GM23338 (cell line): ENCODE measurements around the gene NCCRP1. TPM values are rescaled to one million over a fixed set of nuclear protein-coding genes. Genes with fewer than 3 reads are reported as not detected.

ENCODE experiments used
- ATAC-seq: fragments of 200-7000 bp; cut with Tn5 transposase; 3 replicates; pipeline ENCODE4 v1.9.1; 2020
- DNase-seq: peaks from one replicate; pipeline ENCODE4 v3.0.0-alpha.2; 2015; ENCODE audit warnings: low spot score
- H2AFZ ChIP-seq: fragments of 200-600 bp; sonication (generic); 2 replicates; pipeline ENCODE4 v1.8.0; 2016; ENCODE audit warnings: antibody characterized with exemption, mild to moderate bottlenecking, moderate library complexity
- H3F3A ChIP-seq: fragments of 200-600 bp; sonication (generic); replicated peaks from 2 replicates; pipeline ENCODE4 v1.8.0; 2017; ENCODE audit warnings: antibody characterized with exemption, mixed run types, low read depth
- H3K27ac ChIP-seq: fragments of 200-600 bp; sonication (generic); 2 replicates; pipeline ENCODE4 v1.6.1; 2016; ENCODE audit warnings: low read depth
- H3K27me3 ChIP-seq: fragments of 200-600 bp; sonication (generic); 2 replicates; pipeline ENCODE4 v1.8.0; 2016; ENCODE audit warnings: mild to moderate bottlenecking, mixed run types, moderate library complexity; ENCODE audit not compliant: insufficient read depth
- H3K36me3 ChIP-seq: fragments of 200-600 bp; sonication (generic); 2 replicates; pipeline ENCODE4 v1.8.0; 2016; ENCODE audit warnings: mild to moderate bottlenecking; ENCODE audit not compliant: insufficient read depth
- H3K4me1 ChIP-seq: fragments of 200-600 bp; sonication (generic); 2 replicates; pipeline ENCODE4 v1.8.0; 2016; ENCODE audit warnings: mild to moderate bottlenecking, moderate library complexity; ENCODE audit not compliant: insufficient read depth
- H3K4me2 ChIP-seq: fragments of 200-600 bp; sonication (generic); 2 replicates; pipeline ENCODE4 v1.7.1; 2017; ENCODE audit warnings: mixed run types
- H3K4me3 ChIP-seq: fragments of 200-600 bp; sonication (generic); 2 replicates; pipeline ENCODE4 v1.6.1; 2016; ENCODE audit warnings: mixed run types
- H3K79me2 ChIP-seq: fragments of 200-600 bp; sonication (generic); replicated peaks from 2 replicates; pipeline ENCODE4 v1.8.0; 2017; ENCODE audit warnings: mild to moderate bottlenecking; ENCODE audit not compliant: insufficient read depth
- H3K9me2 ChIP-seq: fragments of 200-600 bp; sonication (generic); 2 replicates; pipeline ENCODE4 v1.8.0; 2017; ENCODE audit not compliant: insufficient read depth
- H4K20me1 ChIP-seq: fragments of 200-600 bp; sonication (generic); replicated peaks from 2 replicates; pipeline ENCODE4 v1.8.0; 2017; ENCODE audit warnings: mild to moderate bottlenecking; ENCODE audit not compliant: insufficient read depth
- H3K27ac Mint-ChIP-seq: 2 replicates; pipeline ENCODE4 v1.8.0; 2020; ENCODE audit warnings: inconsistent platforms, mild to moderate bottlenecking, moderate library complexity, mixed read lengths
- H3K27me3 Mint-ChIP-seq: 3 replicates; pipeline ENCODE4 v1.8.0; 2022; ENCODE audit warnings: low read depth, mild to moderate bottlenecking, moderate library complexity, mixed read lengths, inconsistent platforms; ENCODE audit not compliant: insufficient read depth, poor library complexity
- H3K36me3 Mint-ChIP-seq: 3 replicates; pipeline ENCODE4 v1.8.0; 2021; ENCODE audit warnings: low read depth, mild to moderate bottlenecking, inconsistent platforms, moderate library complexity, mixed read lengths
- H3K4me1 Mint-ChIP-seq: 3 replicates; pipeline ENCODE4 v1.8.0; 2020; ENCODE audit warnings: mild to moderate bottlenecking, inconsistent platforms, mixed read lengths
- H3K4me3 Mint-ChIP-seq: 3 replicates; pipeline ENCODE4 v1.8.0; 2021; ENCODE audit warnings: moderate library complexity, mild to moderate bottlenecking, inconsistent platforms, mixed read lengths
- H3K9me3 Mint-ChIP-seq: 3 replicates; pipeline ENCODE4 v1.8.0; 2020; ENCODE audit warnings: moderate library complexity, mild to moderate bottlenecking, inconsistent platforms, mixed read lengths
- CREB1 ChIP-seq: fragments of 250-450 bp; sonication (Bioruptor Pico); IDR thresholded peaks from 2 replicates; pipeline ENCODE4 v1.5.0; 2020; ENCODE audit warnings: low read depth, mild to moderate bottlenecking, moderate library complexity
- CTCF ChIP-seq, 2 experiments: fragments of 200-600 bp in 1 of 2; sonication (generic) in 1 of 2; conservative IDR thresholded peaks; 2 replicates each; pipeline versions ENCODE4 v1.5.1 to v1.6.1; 2016 to 2017; ENCODE audit warnings: antibody characterized with exemption in 2 of 2, low read depth in 2 of 2, mild to moderate bottlenecking in 2 of 2, moderate library complexity in 1 of 2
- ETS1 ChIP-seq: IDR thresholded peaks from 2 replicates; pipeline ENCODE4 v1.6.1; 2016; ENCODE audit warnings: antibody characterized with exemption
- EZH2 ChIP-seq: fragments of 200-600 bp; sonication (generic); IDR thresholded peaks from one replicate; pipeline ENCODE4 v1.8.0; 2017; ENCODE audit warnings: antibody characterized with exemption, mild to moderate bottlenecking, low read depth; ENCODE audit not compliant: unreplicated experiment
- EZH2phosphoT487 ChIP-seq: fragments of 200-600 bp; sonication (generic); IDR thresholded peaks from one replicate; pipeline ENCODE4 v1.8.1; 2018; ENCODE audit warnings: antibody characterized with exemption; ENCODE audit not compliant: unreplicated experiment
- JUNB ChIP-seq: IDR thresholded peaks from one replicate; pipeline ENCODE4 v1.6.1; 2016; ENCODE audit warnings: antibody characterized with exemption; ENCODE audit not compliant: unreplicated experiment
- NANOG ChIP-seq: IDR thresholded peaks from 2 replicates; pipeline ENCODE4 v1.6.1; 2016; ENCODE audit warnings: antibody characterized with exemption, borderline replicate concordance
- POLR2AphosphoS5 ChIP-seq: IDR thresholded peaks from 2 replicates; pipeline ENCODE4 v1.6.1; 2016; ENCODE audit warnings: antibody characterized with exemption, low read depth
- REST ChIP-seq: IDR thresholded peaks from one replicate; pipeline ENCODE4 v1.6.1; 2018; ENCODE audit warnings: antibody characterized with exemption; ENCODE audit not compliant: unreplicated experiment
- STAT1 ChIP-seq: IDR thresholded peaks from one replicate; pipeline ENCODE4 v1.6.1; 2016; ENCODE audit warnings: antibody characterized with exemption; ENCODE audit not compliant: unreplicated experiment
- ZNF114 ChIP-seq: fragments of 250-450 bp; sonication (Bioruptor Pico); IDR thresholded peaks from 2 replicates; pipeline ENCODE4 v1.5.0; 2020; ENCODE audit warnings: mild to moderate bottlenecking, moderate library complexity
- ZNF331 ChIP-seq: fragments of 250-450 bp; sonication (Bioruptor Pico); IDR thresholded peaks from 2 replicates; pipeline ENCODE4 v1.5.0; 2020; ENCODE audit warnings: low read depth, mild to moderate bottlenecking, moderate library complexity
- ZNF462 ChIP-seq: fragments of 250-450 bp; sonication (Bioruptor Pico); IDR thresholded peaks from 2 replicates; pipeline ENCODE4 v1.5.0; 2020; ENCODE audit warnings: mild to moderate bottlenecking, moderate library complexity
- polyA plus RNA-seq: library from polyadenylated mRNA; unstranded; fragments of >200 nt; fragmentation: Nextera tagmentation; extraction: Ambion mirVana; gene quantifications from 2 replicates; pipeline ENCODE4 v1.2.1, GENCODE V29; 2016
- total RNA-seq: library from RNA; depleted of rRNA; stranded (reverse); fragments of >200 nt; shearing (Covaris generic); gene quantifications from 2 replicates; pipeline ENCODE4 v1.2.3, GENCODE V29; 2014

NCCRP1 gene
- total and polyA plus RNA-seq, 2 experiments from 2014 or later: 3.6 to 6.2 TPM

- DNase-seq (no peak), ATAC-seq (no peak)
- no peaks in the 10 kb centered on the region for H3K36me3 ChIP-seq
- H3K9me3 Mint-ChIP-seq: peaks cover 6% of the 10 kb centered on the region; the same call in 2 of the 3 replicates
- no peak overlapping the region for H3K4me2 ChIP-seq
- no peaks in the 10 kb centered on the region for H3K27me3 ChIP-seq
- peaks cover 10% of the 10 kb centered on the region for H3K36me3 Mint-ChIP-seq
- peaks cover 6% of the 10 kb centered on the region for H3K27me3 Mint-ChIP-seq
- H3K4me1 Mint-ChIP-seq: peaks cover 50% of the 10 kb centered on the region
- H3K27ac Mint-ChIP-seq: peak overlapping the region; percentile 10; the same call in 1 of the 2 replicates
- no peak for TF ChIP-seq NANOG
- no peak for TF ChIP-seq EZH2phosphoT487
- no peak for TF ChIP-seq ZNF462 (CRISPR knock-in tag)
- no peak for TF ChIP-seq EZH2
- no peak for TF ChIP-seq ETS1
- no peak for TF ChIP-seq ZNF114 (CRISPR knock-in tag)
- no peak for TF ChIP-seq REST
- TF ChIP-seq CREB1 (CRISPR knock-in tag): no peak
- TF ChIP-seq POLR2AphosphoS5: no peak
- TF ChIP-seq STAT1: no peak
- no peak for TF ChIP-seq JUNB
- no peak for TF ChIP-seq CTCF (conservative IDR thresholded peaks at IDR 0.05; ENCODE audit: low read depth in 2 of 2)
- TF ChIP-seq ZNF331: no peak
- H3K9me2 ChIP-seq: no peaks in the 10 kb centered on the region
- no peak overlapping the region for H3K27ac ChIP-seq
- H3F3A ChIP-seq: peaks cover 10% of the 10 kb centered on the region; the same call in 1 of the 2 replicates
- H4K20me1 ChIP-seq: peaks cover 12% of the 10 kb centered on the region
- peaks cover 31% of the 10 kb centered on the region for H3K4me1 ChIP-seq
- no peak overlapping the region for H3K4me3 Mint-ChIP-seq
- H2AFZ ChIP-seq: no peak overlapping the region
- H3K79me2 ChIP-seq: peaks cover 56% of the 10 kb centered on the region
- H3K4me3 ChIP-seq: no peak overlapping the region
Observed at GRCh38 chr19:39150807-39151600, 45.8 kb upstream of the NCCRP1 start.
